Stimulated activated CD4-positive, alpha-beta T cell treated with anti-CD3 and anti-CD28 coated beads, Interleukin-12 subunit alpha, Interleukin-12 subunit beta, amount 100 ng/mL, for 4 hours (primary cell): ENCODE measurements around the gene ADRA2C.

Experiments
- DNase-seq: peaks from one replicate; pipeline ENCODE4 v3.0.0-alpha.2; 2020

ADRA2C gene

DNA sequence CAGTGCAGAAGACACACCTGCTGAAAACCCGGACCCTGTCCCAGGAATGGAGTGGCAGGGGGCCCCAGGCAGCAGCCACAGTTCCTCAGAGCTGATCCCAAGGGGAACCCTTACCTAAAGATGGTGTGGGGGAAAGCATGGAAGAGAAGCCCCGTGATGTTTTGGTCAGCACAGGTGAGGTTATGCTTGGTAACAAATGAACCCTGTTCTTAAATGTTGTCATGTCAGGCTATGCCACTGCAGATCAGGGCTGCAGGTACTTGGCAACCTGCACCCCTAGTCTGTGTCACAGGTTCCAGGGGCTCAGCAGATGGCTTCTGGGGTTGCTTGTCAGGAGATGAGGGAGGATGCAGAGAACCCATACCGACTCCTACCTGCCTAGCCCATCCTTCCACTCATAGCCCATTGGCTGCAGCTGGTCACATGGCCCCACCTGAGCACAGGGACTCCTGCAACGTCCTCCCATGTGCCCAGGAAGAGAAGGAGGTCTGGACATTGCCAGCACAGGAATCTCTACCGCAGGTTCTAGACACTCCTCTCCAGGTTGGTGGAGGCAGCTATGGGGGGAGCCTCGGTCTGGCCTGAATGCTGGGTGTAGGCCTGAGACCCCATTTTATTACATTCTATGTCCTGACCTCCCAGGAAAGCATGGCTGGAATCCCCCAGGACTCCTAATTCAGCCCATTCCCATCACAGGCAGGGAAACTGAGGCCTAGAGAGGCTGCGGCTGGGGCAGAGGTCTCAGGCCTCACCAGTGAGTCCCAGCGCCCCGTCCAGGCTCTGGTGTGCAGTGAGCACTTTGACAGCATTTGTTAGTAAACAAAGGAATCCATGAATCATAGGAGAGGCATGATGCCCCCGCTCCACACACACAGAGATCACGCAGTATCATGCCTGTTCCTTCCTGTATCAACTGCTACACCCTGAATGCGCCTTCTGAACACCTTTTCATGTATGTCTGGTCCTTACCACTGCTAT, 51.1 kb downstream of the ADRA2C start:
- no peak for DNase-seq
